Kidney tubule cell (primary cell): ENCODE results near the gene CCDC74A.
"Not testable (repeated sequence)": the region's sequence is repeated elsewhere in the genome, so short reads cannot be mapped to it uniquely, and the experiment has no call there.

ENCODE experiments used
- DNase-seq: peaks from one replicate; pipeline ENCODE4 v3.0.0-alpha.2; 2018; ENCODE audit warnings: low spot score

The CCDC74A gene

DNA sequence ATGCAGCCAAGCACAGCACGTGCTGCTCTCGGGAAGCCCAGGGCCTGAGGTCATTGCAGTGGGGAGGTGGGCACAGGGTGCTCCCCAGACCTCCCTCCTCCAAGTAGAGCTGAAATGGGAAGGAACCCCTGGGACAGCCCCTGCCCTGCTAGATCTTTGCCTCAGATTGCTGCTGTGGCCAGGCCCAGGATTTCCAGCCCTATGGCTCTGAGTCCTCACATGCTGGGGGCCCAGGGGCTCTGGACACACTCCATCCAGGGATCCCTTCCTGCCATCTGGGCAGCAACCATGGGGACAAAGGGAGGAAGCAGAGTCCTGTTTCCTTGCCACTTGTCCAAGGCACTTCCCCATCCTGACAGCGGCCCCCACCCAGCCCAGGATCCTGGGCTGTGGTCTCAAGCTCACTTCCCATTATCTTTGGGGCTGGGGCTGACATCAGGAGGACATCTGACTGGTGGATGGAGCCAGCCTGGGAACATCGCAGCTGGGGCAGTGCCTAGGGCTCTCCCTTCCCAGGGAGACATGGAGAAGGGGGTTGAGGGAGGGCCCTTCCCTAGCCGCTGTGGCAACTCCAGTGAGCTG is 2.3 kb downstream of the CCDC74A start:
- DNase-seq = not testable (repeated sequence)

DNA sequence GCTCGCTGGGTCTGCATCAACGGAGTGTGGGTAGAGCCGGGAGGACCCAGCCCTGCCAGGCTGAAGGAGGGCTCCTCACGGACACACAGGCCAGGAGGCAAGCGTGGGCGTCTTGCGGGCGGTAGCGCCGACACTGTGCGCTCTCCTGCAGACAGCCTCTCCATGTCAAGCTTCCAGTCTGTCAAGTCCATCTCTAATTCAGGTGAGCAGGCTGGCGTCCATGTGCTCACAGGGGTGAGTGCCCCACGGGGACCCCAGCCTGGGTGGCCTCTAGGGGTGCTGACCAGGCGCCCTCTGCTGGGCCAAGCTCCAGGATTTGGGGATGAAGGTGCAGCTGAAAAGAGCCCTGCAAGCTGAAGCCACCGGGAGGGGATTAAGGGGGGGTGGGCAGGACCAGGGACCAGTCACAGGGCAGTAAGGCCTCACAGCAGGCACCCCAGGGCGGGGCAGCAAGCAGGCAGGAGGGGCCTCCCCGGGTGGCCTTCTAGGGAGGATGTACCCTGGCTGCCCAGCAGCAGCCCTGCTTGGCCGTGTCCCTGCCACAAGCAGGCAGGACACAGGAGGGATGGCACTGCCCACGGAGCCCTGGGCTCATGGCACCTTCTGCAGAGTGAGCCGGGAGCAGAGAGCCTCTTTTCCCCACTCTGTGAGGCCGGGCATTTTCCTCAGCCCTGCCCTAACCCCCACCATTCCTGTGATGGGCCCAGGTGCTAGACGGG is 3.1 kb downstream of the CCDC74A start:
- DNase-seq = not testable (repeated sequence)

DNA sequence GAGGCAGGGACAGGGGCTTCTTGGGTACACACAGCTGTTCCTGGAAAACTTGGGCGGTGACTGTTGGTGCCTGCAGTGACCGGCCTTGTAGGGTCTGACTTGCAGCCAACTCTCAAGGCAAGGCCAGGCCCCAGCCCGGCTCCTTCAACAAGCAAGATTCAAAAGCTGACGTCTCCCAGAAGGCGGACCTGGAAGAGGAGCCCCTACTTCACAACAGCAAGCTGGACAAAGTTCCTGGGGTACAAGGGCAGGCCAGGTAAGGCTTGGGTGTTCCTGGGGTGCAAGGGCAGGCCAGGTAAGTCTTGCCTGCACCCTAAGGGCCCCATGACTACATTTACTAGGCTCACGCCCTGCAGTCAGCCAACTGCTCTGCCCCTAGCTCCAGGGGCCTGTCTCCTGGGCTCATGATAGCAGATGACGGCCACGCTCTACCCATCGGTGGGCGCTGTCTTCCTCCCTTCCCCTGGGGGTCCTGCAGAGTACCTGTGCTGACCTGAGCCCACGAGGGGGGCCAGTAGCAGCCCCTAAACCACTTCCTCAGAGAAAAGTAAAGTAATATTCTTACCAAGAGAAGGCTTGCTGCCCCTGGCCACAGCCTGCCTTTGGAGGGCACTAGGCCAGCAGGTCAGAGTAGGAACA is 4.0 kb downstream of the CCDC74A start:
- DNase-seq = not testable (repeated sequence)

DNA sequence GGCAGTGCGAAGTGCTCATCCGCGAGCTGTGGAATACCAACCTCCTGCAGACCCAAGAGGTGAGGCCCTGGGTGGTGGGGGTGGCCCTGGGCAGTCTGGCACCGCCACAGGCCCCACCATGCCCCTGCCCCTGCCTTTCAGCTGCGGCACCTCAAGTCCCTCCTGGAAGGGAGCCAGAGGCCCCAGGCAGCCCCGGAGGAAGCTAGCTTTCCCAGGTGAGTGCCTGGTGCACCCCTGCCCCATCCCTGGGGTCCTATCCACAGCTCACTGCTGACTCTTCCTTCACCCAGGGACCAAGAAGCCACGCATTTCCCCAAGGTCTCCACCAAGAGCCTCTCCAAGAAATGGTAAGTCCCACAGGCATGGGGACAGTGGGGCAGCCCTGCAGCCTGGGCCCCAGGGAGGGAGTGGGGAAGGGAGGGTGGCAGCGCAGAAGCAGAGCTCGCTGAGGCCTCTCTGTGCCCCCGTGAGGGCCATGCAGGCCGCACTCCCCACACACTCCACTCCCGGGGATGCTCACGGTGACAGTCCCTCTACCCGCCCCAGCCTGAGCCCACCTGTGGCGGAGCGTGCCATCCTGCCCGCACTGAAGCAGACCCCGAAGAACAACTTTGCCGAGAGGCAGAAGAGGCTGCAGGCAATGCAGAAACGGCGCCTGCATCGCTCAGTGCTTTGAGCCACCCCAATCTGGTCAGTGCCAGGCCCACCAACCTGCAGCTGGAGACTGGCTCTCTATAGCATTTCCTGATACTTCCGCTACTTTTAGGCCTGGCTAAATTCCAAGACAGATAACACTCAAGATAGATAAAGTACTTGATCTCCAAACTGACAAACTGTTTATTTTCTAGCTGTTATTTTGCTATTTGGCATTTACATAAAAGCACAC is 5.3 kb downstream of the CCDC74A start:
- not testable (repeated sequence) for DNase-seq

DNA sequence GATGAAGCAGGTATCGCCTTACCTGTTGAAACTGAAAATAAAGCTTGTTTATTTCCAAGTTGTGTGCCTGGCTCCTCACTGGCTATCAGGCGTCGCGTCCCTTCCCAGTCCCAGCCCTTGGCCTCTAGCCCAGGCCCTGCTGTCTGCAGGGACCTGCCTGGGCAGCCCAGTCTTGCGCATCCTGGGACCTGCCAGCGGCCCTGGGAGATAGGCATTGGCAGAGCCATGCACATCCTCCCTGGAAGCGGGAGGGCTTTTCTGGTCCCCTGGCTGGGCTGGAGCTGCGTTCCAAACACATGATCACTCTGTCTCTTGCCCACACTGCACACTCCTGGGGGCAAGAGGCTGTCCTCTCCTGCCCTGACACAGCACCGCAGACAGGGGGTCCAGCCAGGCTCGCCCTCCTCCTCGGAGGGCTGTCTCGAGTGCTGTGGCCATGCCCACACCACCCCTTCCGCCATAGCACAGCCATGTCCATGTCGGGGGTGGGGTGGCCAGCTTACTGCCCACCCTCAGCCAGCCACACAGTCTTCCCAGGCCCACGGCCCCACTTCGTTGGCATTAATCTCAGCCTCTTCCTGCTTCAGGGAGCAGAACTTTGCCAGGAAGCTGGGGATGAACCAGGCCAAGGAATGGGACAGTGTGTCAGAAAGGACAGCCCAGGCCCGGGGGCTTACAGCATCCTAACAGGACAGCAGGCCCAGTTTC is 6.1 kb downstream of the CCDC74A start:
- not testable (repeated sequence) for DNase-seq

DNA sequence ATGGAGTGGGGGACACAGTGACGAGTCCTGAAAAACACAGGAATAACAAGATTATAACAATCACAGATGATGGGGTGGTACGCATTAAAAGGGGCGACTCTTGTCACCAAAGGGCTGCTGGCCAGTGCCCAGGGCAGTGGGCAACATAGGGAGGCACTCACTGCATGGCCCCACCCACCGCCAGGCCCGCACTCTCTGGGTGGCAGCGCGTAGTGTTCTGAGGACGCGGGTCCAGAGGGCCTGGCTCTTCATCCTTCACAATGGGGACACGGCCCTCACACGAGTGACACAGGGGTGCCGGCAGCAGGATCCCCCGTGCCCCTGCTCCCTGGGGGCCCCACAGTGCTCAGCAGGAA is 6.6 kb downstream of the CCDC74A start:
- not testable (repeated sequence) for DNase-seq

DNA sequence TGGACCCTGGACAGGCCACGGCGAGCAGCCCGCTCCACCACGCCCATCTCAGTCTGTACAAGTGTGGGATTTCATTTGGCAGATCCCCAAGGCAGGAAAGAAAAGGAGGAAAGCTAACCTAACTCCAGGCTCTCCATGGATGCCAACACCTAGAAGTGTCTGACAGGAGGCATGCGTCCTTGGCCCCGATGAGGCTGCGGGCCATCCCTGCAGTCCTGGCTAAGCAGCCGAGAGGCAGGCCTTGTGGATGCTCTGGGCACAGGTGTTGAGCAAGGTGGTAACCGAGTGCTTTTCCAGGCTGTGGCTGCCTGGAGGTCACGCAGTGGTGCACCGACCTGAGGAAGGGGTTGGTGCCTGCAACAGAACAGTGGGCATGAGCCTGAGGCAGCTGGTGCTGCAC is 7.3 kb downstream of the CCDC74A start:
- not testable (repeated sequence) for DNase-seq

DNA sequence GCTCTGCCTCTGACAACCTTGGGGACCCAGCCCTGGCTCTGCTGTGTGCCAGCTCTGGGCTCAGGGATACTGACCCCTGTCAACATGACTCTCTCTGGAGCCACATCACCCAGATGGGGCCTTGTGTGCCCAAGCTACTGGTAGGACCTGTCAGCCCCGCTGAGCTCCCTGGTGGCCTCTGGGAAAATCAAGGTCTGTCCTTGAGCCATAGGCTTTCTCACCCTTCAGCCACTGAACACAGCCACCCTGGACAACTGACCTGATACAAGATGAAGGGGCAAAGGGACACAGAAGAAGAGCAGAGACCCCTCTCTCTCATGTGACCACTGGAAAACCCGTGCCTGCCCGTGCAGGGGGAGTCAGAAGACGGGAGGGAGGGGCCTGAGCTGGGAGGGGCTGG is 7.8 kb downstream of the CCDC74A start:
- no peak for DNase-seq

DNA sequence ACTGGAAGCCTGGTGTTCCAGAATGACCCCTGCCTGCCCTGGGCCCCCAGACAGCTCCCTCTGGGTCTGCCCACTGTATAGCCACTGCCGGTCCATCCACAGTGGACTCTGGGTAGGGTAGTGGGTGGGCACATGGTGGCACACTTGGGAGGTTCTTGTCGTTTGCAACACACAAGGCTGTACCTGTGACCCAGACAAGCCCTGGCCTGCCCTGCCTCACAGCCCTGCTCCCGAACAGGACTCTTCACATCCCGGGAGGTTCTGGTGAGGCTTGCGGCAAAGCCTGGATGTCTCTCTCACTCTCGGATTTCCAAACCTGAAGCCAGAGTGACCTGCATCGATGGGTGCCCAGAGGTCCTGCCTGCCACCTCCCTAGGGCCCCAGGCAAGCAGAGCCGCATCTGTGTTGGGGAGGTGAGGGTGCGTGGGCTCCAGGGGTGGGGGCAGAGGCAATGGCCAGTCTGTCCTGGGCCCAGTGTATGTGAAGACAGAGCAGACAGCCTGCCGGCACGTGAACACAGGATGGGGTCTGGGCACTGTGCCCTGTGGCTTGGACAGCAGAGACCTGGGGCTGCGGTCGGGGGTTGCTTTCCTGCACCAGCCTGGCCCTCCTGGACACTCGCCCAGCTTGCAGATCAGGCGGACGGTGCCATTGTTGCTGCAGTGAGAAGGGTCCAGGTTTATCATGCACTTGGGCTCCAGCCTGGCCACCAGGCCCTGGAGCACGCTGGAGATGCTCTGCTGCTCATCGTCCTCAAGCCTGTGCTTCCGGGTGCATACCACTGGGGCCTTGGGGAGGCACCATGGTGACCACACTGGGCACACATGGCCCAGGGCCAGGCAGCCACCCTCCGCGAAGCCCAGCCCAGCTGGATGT is 8.5 kb downstream of the CCDC74A start:
- DNase-seq = not testable (repeated sequence)

DNA sequence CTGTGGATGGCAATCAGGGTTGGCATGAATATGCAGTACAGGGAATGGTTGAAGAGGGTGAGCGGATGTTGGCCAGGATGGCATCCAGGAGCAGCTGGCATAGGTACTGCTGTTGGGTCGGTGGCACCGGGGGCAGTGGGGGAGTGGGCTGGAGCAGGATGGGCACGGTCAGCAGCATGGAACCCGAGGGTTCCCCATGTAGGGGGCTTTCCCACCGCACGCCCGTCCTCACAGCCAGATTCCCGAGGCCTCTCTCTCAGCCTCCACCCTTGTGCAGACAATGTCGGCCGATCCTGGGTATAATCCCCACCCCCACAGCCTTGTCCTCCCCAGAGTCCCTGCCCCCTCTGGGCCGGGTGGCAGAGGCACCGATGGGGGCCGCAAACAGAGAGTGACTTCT is 9.2 kb downstream of the CCDC74A start:
- DNase-seq = not testable (repeated sequence)

DNA sequence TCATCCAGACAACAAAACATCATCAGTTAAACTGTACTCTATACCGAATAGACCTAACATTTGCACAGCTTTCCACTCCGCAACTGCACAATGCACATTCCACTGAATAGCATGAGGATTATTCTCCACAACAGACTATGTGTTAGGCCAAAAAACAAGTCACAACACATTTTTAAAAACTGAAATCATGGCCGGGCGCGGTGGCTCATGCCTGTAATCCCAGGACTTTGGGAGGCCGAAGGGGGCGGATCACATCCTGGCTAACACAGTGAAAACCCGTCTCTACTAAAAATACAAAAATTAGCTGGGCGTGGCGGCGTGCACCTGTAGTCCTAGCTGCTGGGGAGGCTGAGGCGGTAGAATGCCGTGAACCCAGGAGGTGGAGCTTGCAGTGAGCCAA is 11.2 kb downstream of the CCDC74A start:
- DNase-seq = not testable (repeated sequence)

DNA sequence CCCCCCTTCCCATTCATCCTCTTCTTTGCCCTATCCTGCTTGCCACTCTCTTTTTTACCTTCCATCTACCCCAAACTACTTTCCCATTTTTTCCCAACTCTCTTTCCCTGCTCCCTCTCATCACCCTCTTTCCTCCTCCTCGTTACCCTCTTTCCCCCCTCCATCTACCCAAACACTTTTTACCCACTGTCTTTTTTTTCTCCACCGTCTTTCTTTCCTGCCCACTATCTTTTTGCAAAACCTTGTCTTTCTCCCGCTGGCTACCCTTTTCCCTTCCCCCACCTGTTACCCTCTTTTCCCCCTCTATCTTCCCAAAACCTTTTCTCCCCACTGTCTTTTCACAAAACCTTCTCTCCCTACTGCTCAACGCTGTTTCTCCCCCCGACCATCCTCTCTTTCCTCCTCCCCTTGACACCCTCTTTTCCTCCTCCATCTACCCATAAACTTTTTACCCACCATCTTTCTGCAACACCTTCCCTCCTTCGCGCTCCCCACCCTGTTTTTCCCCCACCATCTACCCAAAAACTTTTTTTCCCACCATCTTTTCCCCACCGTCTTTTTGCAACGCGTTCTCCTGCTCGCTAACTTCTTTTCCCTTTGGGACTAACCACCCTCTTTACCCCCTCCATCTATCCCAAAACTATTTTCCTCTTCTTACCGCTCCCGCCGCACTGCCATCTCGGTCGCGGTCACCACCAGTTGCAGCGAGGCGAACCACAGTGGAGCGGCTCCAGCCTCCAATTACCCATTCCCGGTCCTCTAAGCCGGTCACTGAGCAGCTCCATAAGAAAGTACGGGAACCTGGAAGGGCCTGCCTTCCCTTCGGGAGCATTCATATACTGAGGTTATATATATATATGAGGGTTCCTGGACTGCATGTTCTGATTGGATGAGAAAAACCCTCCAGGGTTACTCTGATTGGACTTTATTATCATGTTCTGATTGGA is 15.0 kb downstream of the CCDC74A start:
- DNase-seq = no peak

DNA sequence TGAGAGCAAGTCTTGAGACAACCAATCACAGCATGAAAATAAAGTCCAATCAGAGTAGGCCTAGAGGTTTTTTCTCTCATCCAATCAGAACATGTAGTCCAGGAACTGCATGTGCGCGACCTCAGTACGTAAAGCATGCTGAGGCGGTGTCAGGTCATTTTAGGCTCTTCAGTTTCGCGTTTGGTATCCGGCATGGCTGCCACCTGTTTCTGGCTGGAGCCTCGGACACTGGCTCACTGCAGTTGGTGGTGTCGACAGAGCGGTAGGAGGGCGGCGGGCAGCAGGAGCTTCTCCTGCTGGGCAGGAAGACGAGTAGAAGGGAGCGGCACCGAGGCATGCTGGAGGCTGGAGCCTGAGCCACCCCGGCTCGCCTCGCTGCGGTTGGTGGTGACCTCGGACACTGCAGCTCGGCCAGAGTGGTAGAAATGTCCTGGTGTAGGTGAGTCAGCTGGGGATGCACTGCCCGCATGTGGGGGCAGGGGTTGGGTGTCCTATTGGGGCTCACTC is 15.8 kb downstream of the CCDC74A start:
- DNase-seq = no peak

DNA sequence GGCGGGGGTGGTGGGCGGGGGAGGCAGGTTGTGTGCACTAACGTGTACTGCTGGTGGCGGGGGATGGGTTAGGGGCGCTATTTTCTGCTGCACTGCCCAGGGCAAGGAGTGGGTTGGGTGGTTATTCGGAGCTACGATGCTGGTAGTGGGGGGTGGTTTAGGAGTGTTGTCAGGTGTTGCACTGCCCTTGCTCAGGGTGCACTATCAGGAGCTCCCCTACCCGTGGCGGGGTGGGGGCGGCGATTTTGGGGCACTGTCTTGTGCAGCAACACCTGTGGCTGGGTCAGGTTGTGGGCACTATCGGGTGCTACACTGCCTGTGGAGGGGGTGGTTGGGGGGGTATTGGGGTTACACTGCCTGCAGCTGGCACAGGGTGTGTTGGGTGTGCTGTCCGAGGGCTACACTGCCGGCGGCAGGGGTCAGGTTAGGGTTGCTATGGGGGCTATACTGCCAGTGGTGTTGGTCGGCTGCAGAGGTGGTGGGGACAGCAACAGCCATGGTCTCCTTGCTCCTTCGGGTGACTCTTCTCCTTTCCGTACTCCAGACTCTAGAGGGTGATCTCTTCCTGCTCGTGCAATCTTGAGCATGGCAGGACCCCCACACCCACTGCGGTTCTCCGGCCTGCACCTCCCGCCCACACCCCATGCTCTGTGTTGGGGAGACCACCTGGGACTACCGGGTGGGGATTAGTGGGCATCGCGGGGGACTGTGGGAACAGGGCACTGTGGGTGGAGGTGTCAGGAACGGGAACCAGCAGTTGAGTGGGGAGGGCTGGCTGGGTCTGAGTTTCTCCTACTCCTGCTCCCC is 16.5 kb downstream of the CCDC74A start:
- not testable (repeated sequence) for DNase-seq

DNA sequence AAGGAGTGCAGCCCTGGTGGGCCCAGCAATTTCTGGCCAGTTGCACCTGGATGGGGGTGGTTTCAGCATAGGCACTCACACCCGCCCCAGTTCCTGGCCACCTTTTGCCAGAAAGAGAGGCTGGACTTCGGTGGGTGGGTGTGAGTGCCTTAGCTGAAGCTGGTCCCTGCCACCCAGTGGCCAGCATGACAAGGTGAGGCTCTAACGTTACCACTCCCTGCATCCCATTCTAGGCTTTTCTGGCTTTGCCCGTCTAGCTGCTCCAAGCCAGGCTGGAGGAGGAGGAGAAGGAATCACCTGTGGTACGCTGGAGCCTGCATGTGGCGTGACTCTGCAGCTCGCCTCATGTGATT is 17.1 kb downstream of the CCDC74A start:
- DNase-seq = not testable (repeated sequence)

DNA sequence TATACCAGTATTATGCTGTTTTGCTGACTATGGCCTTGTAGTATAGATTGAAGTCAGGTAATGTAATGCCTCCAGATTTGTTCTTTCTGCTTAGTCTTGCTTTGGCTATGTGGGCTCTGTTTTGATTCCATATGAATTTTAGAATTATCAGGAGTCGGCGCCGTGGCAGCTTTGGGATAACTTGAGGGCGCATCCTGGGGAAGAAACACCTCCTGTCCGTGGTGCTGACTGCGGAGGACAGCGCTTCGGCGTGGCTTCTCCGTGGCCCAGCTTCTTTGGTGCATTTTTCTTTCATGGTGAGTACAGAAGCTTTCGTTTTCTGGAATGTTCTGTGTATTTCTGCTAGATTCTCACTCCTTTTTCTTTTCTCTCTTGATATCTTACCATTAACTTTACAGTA is 25.2 kb downstream of the CCDC74A start:
- no peak for DNase-seq

DNA sequence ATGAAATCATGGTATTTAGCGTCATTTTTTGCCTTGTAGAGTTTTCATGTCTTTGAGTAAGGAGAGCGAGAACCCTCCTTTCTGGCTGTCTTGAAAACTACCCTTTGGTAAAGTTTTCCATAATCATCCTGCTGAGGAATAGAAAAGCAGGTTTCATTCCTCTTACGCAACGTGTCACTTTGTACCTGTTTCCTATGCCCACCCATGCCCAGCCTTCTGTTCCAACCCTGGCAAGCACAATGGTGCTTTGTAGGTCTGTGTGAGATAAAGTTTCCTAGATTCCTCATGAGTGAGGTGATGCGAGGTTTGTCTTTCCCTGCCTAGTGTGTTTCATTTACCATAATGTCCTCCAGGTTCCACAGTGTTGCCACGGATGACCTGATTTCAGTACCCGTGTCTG is 29.3 kb downstream of the CCDC74A start:
- DNase-seq = no peak

DNA sequence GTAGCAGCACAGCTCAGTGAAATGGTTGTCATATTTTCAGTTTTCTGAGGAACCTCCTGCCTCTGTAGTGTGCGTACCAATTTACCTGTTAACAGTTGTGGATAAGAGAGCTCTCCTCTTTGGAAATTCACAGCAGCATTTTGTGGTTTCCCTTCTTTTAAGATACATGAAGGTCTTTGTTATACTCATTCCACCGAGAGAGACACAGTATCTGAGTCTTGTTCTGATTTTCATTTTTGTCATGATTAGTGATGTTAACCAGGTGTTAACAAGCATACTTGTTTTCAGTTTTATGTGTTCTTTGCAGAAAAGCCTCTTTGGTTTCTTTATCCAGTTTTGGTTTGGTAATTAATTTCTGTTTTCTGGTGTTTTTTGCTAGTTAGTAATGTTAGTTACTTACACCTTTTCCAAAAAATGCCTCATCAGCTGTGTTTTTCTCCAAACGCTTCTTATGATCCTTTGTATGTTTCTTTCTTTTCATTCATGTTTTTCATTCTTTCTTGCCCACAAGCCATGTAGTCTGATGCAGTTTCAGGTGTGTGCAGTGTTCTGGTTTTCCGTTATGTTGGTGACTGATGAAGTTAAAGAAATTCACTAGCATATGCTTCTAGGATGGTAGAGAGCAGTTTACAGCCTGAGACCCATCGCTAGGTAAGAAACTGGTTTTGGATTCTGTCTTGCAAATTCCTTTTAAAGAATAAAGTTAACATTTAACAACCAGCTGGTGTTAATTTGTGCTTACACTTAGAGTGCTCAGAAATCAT is 30.1 kb downstream of the CCDC74A start:
- DNase-seq = no peak
